Tibial artery (tissue), 4 donors: Measurements from ENCODE around the gene AXIN1.

Experiments
- DNase-seq, 2 donors: peaks; one replicate each; pipeline ENCODE4 v3.0.0-alpha.2; 2019
- H3K27ac ChIP-seq, 2 donors: fragments of 200-600 bp; sonication (generic) in 1 of 2; 1 replicate in 1 of 2; 2 replicates in 1 of 2; pipeline ENCODE4 v1.5.1; 2018 to 2019; ENCODE audit warnings: mild to moderate bottlenecking in 1 of 2
- H3K27me3 ChIP-seq, 2 donors: fragments of 200-600 bp; sonication (generic) in 1 of 2; one replicate each; pipeline versions ENCODE4 v1.5.1 to v1.6.0; 2016 to 2019
- H3K36me3 ChIP-seq, 3 donors: fragments of 200-600 bp; sonication (generic) in 2 of 3; one replicate each; pipeline ENCODE4 v1.5.1; 2016 to 2019; ENCODE audit warnings: mild to moderate bottlenecking in 2 of 3
- H3K4me1 ChIP-seq, 4 donors: fragments of 200-600 bp; sonication (generic) in 2 of 4; 1 replicate in 3 of 4; 2 replicates in 1 of 4; pipeline ENCODE4 v1.5.1; 2016 to 2019
- H3K4me3 ChIP-seq, 2 donors: fragments of 200-600 bp; sonication (generic) in 1 of 2; 1 replicate in 1 of 2; 2 replicates in 1 of 2; pipeline ENCODE4 v1.5.1; 2018 to 2019; ENCODE audit warnings: mild to moderate bottlenecking in 2 of 2
- H3K9me3 ChIP-seq, 3 donors: fragments of 200-600 bp; sonication (generic) in 1 of 3; one replicate each; pipeline ENCODE4 v1.5.1; 2016 to 2019
- intact Hi-C: fragments of 100-400 bp; cut with DNase I; formaldehyde crosslinking; loops from one replicate; pipeline ENCODE4 v1.15.0; 2023; ENCODE audit warnings: low total_unique reads
- TF ChIP-seq, protein P1 (sequence below), 2 experiments: fragments of 200-600 bp in 1 of 2; fragments of 450-650 bp in 1 of 2; IDR thresholded peaks; one replicate each; pipeline ENCODE4 v1.5.1; 2017 to 2019; ENCODE audit warnings: antibody characterized with exemption in 2 of 2, mild to moderate bottlenecking in 1 of 2, moderate library complexity in 1 of 2

The AXIN1 gene, protein sequence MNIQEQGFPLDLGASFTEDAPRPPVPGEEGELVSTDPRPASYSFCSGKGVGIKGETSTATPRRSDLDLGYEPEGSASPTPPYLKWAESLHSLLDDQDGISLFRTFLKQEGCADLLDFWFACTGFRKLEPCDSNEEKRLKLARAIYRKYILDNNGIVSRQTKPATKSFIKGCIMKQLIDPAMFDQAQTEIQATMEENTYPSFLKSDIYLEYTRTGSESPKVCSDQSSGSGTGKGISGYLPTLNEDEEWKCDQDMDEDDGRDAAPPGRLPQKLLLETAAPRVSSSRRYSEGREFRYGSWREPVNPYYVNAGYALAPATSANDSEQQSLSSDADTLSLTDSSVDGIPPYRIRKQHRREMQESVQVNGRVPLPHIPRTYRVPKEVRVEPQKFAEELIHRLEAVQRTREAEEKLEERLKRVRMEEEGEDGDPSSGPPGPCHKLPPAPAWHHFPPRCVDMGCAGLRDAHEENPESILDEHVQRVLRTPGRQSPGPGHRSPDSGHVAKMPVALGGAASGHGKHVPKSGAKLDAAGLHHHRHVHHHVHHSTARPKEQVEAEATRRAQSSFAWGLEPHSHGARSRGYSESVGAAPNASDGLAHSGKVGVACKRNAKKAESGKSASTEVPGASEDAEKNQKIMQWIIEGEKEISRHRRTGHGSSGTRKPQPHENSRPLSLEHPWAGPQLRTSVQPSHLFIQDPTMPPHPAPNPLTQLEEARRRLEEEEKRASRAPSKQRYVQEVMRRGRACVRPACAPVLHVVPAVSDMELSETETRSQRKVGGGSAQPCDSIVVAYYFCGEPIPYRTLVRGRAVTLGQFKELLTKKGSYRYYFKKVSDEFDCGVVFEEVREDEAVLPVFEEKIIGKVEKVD

DNA sequence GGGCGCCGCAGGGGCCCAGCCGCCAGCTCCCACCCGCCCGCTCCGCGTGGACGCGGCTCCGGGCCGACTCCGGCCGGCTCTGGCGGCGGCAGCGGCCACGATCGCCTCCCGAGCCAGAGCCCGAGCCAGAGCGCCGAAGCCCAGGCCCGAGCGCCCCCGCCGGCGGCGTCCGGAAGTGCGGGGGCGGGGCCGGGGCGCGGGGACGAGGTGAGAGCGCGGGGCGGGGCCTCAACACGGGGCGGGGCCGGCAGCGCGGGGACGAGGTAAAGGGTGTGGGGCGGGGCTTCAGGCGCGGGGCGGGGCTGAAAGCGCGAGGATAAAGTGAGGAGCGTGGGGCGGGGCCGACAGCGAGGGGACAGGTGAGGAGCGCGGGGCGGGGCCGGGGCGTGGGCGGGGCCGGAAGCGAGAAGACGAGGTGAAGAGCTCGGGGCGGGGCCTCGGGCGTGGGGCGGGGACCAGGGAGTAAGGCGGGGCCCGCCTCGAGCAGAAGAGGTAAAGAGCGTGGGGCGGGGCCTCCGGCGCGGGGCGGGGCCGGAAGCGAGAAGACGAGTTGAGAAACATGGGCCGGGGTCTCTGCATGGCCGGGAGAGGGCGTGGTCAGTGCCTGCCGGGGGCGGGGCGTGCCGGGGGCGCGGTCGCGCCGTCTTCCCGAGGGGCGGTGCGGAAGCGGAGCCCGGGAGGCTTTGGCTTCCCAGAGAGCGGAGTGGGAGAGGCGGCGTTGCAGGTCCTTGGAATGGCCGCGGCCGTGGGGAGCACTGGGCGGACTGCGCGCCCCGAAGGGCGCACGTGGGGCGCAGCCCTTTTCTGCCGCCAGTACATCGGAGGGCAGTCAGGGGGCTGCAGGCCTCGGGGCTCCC is at the start of gene AXIN1:
Gene AXIN1, minus strand, starts transcription at position 177 of the 857 bp plus-strand sequence. CDS start 5,698 bp downstream, outside the sequence.
- Histone ChIP-seq H3K36me3 (peaks cover 0 to 9% (median 0%) of the 10 kb centered on the region in 3 donors), H3K9me3 (no peaks in the 10 kb centered on the region), H3K4me3 (peak within 1 kb of the TSS; percentile 62 to 91), H3K27me3 (no peaks in the 10 kb centered on the region), H3K27ac (peak within 1 kb of the TSS; percentile 81 to 90), H3K4me1 (peaks cover 0 to 23% (median 16%) of the 10 kb centered on the region in 4 donors)
- intact Hi-C loops = loop anchor here (5.0 kb wide), 1 partner anchor 50 kb away; the partner anchor contains the start of gene DECR2
- DNase-seq = peak; percentile 99 to 100
- TF ChIP-seq, protein P1, sequence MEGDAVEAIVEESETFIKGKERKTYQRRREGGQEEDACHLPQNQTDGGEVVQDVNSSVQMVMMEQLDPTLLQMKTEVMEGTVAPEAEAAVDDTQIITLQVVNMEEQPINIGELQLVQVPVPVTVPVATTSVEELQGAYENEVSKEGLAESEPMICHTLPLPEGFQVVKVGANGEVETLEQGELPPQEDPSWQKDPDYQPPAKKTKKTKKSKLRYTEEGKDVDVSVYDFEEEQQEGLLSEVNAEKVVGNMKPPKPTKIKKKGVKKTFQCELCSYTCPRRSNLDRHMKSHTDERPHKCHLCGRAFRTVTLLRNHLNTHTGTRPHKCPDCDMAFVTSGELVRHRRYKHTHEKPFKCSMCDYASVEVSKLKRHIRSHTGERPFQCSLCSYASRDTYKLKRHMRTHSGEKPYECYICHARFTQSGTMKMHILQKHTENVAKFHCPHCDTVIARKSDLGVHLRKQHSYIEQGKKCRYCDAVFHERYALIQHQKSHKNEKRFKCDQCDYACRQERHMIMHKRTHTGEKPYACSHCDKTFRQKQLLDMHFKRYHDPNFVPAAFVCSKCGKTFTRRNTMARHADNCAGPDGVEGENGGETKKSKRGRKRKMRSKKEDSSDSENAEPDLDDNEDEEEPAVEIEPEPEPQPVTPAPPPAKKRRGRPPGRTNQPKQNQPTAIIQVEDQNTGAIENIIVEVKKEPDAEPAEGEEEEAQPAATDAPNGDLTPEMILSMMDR (IDR thresholded peaks at IDR 0.05) = peak; percentile 51 to 62

DNA sequence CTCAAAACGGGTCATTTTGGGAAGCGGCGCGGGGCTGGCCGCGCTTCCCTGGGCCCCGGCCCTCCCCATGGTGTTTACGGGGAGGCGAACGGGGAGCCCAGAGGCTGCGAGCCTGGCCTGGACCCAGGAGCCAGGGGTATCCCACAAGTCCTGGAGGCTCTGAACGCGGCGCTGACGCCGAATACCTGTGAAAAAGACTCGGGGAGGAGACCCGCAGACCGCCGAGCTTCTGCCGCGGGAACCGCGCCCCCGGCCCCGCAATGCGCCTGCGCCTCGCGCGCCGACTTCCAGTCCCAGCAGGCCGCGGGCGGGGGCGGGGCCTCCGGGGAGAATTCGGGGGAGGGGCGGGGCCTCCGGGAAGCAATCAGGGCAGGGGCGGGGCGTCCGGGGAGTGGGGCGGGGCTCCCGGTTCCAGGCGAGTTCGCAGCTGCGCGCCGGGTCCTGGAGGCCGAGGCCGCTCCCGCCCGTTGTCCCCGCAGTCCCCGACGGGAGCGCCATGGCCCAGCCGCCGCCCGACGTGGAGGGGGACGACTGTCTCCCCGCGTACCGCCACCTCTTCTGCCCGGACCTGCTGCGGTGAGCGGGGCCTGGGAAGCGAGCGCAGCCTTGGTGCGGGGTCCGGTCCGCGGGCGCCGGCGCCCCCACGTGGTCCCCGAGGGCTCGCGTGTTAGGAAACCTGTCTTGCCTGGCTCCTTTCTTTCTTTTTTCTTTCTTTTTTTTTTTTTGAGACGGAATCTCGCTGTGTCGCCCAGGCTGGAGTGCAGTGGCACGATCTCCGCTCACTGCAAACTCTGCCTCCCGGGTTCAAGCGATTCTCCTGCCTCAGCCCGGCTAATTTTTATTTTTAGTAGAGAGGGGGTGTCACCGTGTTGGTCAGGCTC is 49.2 kb upstream of the AXIN1 start, which contains the start of gene DECR2:
Gene DECR2, plus strand, starts transcription at position 418 of the 881 bp plus-strand sequence. Its CDS starts 79 bp downstream, at position 497.
- H3K27ac ChIP-seq = peak within 1 kb of the TSS; percentile 83 to 95
- TF ChIP-seq, protein P1 (IDR thresholded peaks at IDR 0.05) = peak; percentile 39 to 41
- peak within 1 kb of the TSS; percentile 69 to 87 for H3K4me3 ChIP-seq
- H3K36me3 ChIP-seq = peaks cover 0 to 19% (median 0%) of the 10 kb centered on the region in 3 donors
- H3K27me3 ChIP-seq = no peaks in the 10 kb centered on the region
- intact Hi-C loops = loop anchor here (5.0 kb wide), 1 partner anchor 49 kb away; the partner anchor contains the start of gene AXIN1
- peak; percentile 94 to 97 for DNase-seq
- peaks cover 0 to 28% (median 20%) of the 10 kb centered on the region in 4 donors for H3K4me1 ChIP-seq
- H3K9me3 ChIP-seq = no peaks in the 10 kb centered on the region

DNA sequence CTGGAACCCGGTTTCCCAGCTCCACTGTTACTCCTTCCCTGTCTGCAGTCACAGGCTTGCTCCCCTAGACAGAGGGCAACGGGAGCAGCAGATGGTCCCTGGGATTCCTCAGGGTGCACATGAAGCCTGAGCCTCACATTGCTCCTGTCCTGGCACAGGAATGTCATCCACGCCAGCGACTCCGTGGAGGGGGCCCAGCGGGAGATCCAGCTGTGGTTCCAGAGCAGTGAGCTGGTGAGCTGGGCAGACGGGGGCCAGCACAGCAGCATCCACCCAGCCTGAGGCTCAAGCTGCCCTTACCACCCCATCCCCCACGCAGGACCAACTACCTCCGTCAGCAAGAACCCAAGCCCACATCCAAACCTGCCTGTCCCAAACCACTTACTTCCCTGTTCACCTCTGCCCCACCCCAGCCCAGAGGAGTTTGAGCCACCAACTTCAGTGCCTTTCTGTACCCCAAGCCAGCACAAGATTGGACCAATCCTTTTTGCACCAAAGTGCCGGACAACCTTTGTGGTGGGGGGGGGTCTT is 47.6 kb upstream of the AXIN1 start:
- DNase-seq = no peak
- peak overlapping the region; percentile 83 to 95 for H3K27ac ChIP-seq

DNA sequence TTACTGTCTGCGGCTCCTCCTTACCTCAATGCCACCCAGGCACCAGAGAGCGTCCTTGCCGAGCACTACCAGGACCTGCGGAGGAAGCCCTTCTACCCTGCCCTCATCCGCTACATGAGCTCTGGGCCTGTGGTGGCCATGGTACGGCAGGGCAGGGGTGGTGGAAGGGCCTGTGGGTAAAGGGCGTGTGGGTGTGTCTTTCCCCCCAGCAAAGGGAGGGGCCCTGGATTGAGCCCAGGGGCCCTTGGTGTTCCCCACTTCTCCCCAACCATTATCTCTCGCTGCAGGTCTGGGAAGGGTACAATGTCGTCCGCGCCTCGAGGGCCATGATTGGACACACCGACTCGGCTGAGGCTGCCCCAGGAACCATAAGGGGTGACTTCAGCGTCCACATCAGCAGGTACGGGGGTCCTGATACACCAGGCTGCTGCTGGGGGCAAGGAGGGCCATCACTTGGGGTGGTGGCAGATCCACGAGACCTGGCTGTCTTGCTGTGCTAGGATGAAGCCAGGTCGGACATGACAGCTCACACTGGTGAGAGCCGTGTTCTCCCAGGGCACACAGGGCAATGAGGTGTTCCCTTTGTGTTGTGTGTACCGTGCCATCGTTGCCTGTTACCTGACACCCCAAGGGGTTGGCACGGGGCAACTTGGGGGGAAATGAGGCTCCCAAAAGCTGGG is 47.0 kb upstream of the AXIN1 start:
- Histone ChIP-seq H3K36me3 (peaks cover 0 to 17% (median 0%) of the 10 kb centered on the region in 3 donors), H3K4me1 (peaks cover 0 to 34% (median 20%) of the 10 kb centered on the region in 4 donors), H3K27ac (no peak overlapping the region), H3K4me3 (no peak overlapping the region), H3K27me3 (no peaks in the 10 kb centered on the region), H3K9me3 (no peaks in the 10 kb centered on the region)
- TF ChIP-seq, protein P1 (IDR thresholded peaks at IDR 0.05) = no peak
- intact Hi-C loops = loop anchor here (5.0 kb wide), 1 partner anchor 47 kb away; the partner anchor contains the start of gene AXIN1
- DNase-seq = no peak

More for the DNA sequence above, 47.6 kb upstream of the AXIN1 start:
- no peaks in the 10 kb centered on the region for H3K27me3 ChIP-seq
- H3K9me3 ChIP-seq = no peaks in the 10 kb centered on the region
- intact Hi-C loops = loop anchor here (5.0 kb wide), 1 partner anchor 48 kb away; the partner anchor contains the start of gene AXIN1
- peaks cover 0 to 17% (median 0%) of the 10 kb centered on the region in 3 donors for H3K36me3 ChIP-seq
- H3K4me1 ChIP-seq = peaks cover 0 to 34% (median 20%) of the 10 kb centered on the region in 4 donors
- TF ChIP-seq, protein P1 (IDR thresholded peaks at IDR 0.05) = no peak
- peak overlapping the region; percentile 69 to 87 for H3K4me3 ChIP-seq
